Pancreas (tissue), 10 donors: ENCODE measurements around the gene CDHR2. TPM values are rescaled to one million over a fixed set of nuclear protein-coding genes. Genes with fewer than 3 reads are reported as not detected.

Source experiments
- ATAC-seq, 4 donors: fragments of 200-7000 bp; cut with Tn5 transposase; one replicate each; pipeline versions ENCODE4 v1.8.0 to v1.9.1; 2020; ENCODE audit warnings: mild to moderate bottlenecking in 4 of 4, moderate library complexity in 4 of 4
- DNase-seq, 6 donors: peaks; one replicate each; pipeline ENCODE4 v3.0.0-alpha.2; 2020
- FAIRE-seq: peaks from 2 replicates; lab custom pipeline; 2012; peaks lifted over from hg19 to GRCh38; lab: Jason Lieb, UNC
- H3K27ac ChIP-seq, 4 donors: fragments of 200-600 bp; sonication (generic); 1 replicate in 3 of 4; 2 replicates in 1 of 4; pipeline versions ENCODE4 v1.5.0 to v1.8.0; 2020
- H3K27me3 ChIP-seq, 4 donors: fragments of 200-600 bp; one replicate each; pipeline ENCODE4 v1.8.0; 2021
- H3K36me3 ChIP-seq, 3 donors: fragments of 200-600 bp; sonication (generic) in 1 of 3; one replicate each; pipeline versions ENCODE4 v1.5.0 to v1.8.0; 2020 to 2021
- H3K4me1 ChIP-seq, 3 donors: fragments of 200-600 bp; one replicate each; pipeline ENCODE4 v1.8.0; 2021
- H3K4me3 ChIP-seq, 4 donors: fragments of 200-600 bp; sonication (generic) in 2 of 4; one replicate each; pipeline versions ENCODE4 v1.5.0 to v1.8.0; 2020 to 2021
- H3K9me3 ChIP-seq, 4 donors: fragments of 200-600 bp; one replicate each; pipeline ENCODE4 v1.8.0; 2021
- CTCF ChIP-seq, 4 donors: fragments of 200-600 bp; sonication (generic) in 3 of 4; IDR thresholded peaks; one replicate each; pipeline versions ENCODE4 v1.5.0 to v1.8.0; 2021; ENCODE audit warnings: antibody characterized with exemption in 4 of 4
- WGBS, 2 donors: extraction: QIAGEN DNeasy Blood & Tissue Kit; methylation state at CpG; one replicate each; pipeline ENCODE4 v1.1.7; 2013; 5-methylcytosine and 5-hydroxymethylcytosine counted together
- intact Hi-C, 3 donors: fragments of 100-400 bp; cut with DNase I; formaldehyde crosslinking; loops; one replicate each; pipeline versions ENCODE4 v1.11.1 to v1.14.2; 2022
- polyA plus RNA-seq, 2 donors: library from polyadenylated mRNA; stranded (reverse); fragments of 200-250 nt; gene quantifications; one replicate each; pipeline ENCODE4 v1.2.3, GENCODE V29; 2013
- total RNA-seq, 6 donors: library from RNA; stranded (reverse); fragmentation: NEBNext Ultra II Directional in 4 of 6; extraction: Animal tissue kit (Norgen Biotek cat#: 25700) in 4 of 6; gene quantifications; one replicate each; pipeline versions ENCODE4 v1.2.1 to v1.2.4, GENCODE V29; 2021 to 2023
- donor health status: healthy with polysubstance abuse.
- donor health status: DM: no; HTN: no; CAD: no; lungs with moderate emphysema.
- donor health status: DM: no; HTN: no; CAD: no.
- donor health status: control.
- donor health status: control.
- donor health status: Bipolar disorder and iron deficiency.
- donor health status: DM: yes; HTN: yes; CAD: no.
- donor health status: DM: no; HTN: no; CAD: no.
- donor health status: DM: no; HTN: no; CAD: no.
- donor health status: DM: yes; HTN: yes; CAD: no.

Gene CDHR2
- total and polyA plus RNA-seq, 8 donors: 0.19 to 1.1 (median 0.26) TPM; not detected in 1

DNA sequence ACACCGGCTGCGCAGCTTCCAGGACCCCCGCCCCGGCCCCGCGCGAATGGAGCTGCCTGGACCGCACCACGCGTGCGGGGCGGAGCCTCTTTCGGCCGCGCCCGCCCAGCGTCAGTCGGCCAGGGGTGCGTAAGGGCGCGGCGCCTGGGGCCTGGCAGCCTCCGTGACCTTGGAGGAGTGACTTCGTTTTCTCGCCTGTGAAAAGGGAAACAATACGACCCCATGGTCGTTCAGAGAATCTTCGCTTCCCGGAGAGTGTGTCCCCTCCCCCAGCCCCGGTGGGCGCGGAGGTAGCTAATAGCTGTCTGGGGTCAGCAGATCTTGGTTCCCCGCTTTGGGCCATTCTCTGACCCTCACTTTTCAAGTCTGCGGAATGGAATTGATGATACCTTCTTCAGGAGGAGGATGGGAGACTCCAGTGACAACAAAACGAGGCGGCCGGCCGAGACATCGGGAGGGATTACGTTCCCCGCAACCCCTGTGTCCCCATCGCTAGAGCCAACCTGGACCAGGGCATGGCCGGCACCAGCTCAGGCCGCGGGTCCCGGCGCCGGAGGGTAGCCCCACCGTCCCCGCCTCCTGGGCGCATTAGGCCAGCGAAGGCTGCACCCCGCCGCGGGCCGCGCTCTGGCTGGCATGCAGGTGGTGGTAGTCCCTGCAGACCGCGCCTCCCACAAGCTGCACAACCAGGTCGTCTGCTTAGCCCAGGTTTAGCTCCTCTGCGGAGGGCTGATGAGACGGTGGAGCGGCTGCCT is 5.5 kb upstream of the CDHR2 start:
- no peaks in the 10 kb centered on the region for H3K9me3 ChIP-seq
- TF ChIP-seq CTCF (IDR thresholded peaks at IDR 0.05): no peak
- H3K36me3 ChIP-seq: no peaks in the 10 kb centered on the region
- intact Hi-C loops: no loop called here
- 0 to 1% methylated on average over 61 to 63 of the region's 63 CpGs for WGBS, 2 donors
- peak overlapping the region; percentile 29 to 79 (median 53) for H3K4me3 ChIP-seq
- H3K27me3 ChIP-seq: no peaks in the 10 kb centered on the region
- ATAC-seq (peak; percentile 85 to 89 (median 86)), DNase-seq (peak; percentile 65 to 86 (median 76)), FAIRE-seq (no peak)
- peak overlapping the region; percentile 23 to 70 (median 61) for H3K27ac ChIP-seq
- peaks cover 2 to 4% (median 3%) of the 10 kb centered on the region in 3 donors for H3K4me1 ChIP-seq

DNA sequence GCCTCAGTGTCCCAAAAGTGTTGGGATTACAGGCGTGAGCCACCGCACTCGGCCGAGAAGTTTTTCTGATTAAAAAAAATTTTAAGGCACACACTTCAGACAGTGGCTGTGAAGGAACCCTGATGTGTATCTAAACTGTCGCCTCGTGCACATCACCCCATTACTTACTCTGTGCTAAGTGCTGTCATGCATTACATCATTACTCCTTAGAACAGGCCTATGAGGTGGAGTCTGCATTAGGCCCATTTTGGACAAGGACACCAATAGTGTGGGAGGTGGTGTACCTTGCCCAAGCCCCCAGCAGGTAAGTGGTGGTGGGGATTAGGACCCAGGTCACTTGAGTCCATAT is 3.8 kb upstream of the CDHR2 start:
- 95 to 97% methylated on average over 6 of the region's 6 CpGs for WGBS, 2 donors
- no peak for FAIRE-seq
- intact Hi-C loops: no loop called here

GRCh38 chr5:176545737-176546509 is 3.2 kb upstream of the CDHR2 start:
- Histone ChIP-seq H3K4me1 (peaks cover 0 to 4% (median 0%) of the 10 kb centered on the region in 3 donors), H3K4me3 (no peak overlapping the region), H3K9me3 (no peaks in the 10 kb centered on the region), H3K27ac (no peak overlapping the region), H3K27me3 (no peaks in the 10 kb centered on the region), H3K36me3 (no peaks in the 10 kb centered on the region)
- intact Hi-C loops: no loop called here
- FAIRE-seq (no peak), DNase-seq (peak in 1 of 6 donors; percentile 68), ATAC-seq (no peak)
- no peak for TF ChIP-seq CTCF (IDR thresholded peaks at IDR 0.05)
- WGBS, 2 donors: 66 to 71% methylated on average over 13 of the region's 13 CpGs

More for the DNA sequence above, 3.8 kb upstream of the CDHR2 start:
- no peak for DNase-seq
- H3K36me3 ChIP-seq: no peaks in the 10 kb centered on the region
- no peaks in the 10 kb centered on the region for H3K27me3 ChIP-seq
- no peak for TF ChIP-seq CTCF (IDR thresholded peaks at IDR 0.05)
- H3K4me1 ChIP-seq: peaks cover 0 to 4% (median 0%) of the 10 kb centered on the region in 3 donors
- no peaks in the 10 kb centered on the region for H3K9me3 ChIP-seq
- no peak for ATAC-seq
- H3K4me3 ChIP-seq: no peak overlapping the region
- H3K27ac ChIP-seq: no peak overlapping the region

- FAIRE-seq (no peak), ATAC-seq (peak in 2 of 4 donors; percentile 1 to 22), DNase-seq (no peak)
- no peaks in the 10 kb centered on the region for H3K4me1 ChIP-seq
- intact Hi-C loops: no loop called here
- no peaks in the 10 kb centered on the region for H3K27me3 ChIP-seq
- no peak overlapping the region for H3K4me3 ChIP-seq
- 66 to 71% methylated on average over 8 of the region's 8 CpGs for WGBS, 2 donors
- no peaks in the 10 kb centered on the region for H3K36me3 ChIP-seq
- TF ChIP-seq CTCF (IDR thresholded peaks at IDR 0.05): no peak
- H3K9me3 ChIP-seq: no peaks in the 10 kb centered on the region
- no peak overlapping the region for H3K27ac ChIP-seq
Measured at GRCh38 chr5:176547802-176548201, 1.3 kb upstream of the CDHR2 start.
